DOHH2 (cell line): ENCODE results near the gene PRRT3.

ENCODE experiments used
- H3F3A ChIP-seq: fragments of 200-600 bp; sonication (generic), shearing (Covaris generic); 2 replicates; pipeline ENCODE4 v1.6.0; 2016; ENCODE audit warnings: antibody characterized with exemption, mild to moderate bottlenecking; ENCODE audit not compliant: control insufficient read depth, insufficient read depth
- H3K27ac ChIP-seq: fragments of 200-600 bp; sonication (generic); 2 replicates; pipeline ENCODE4 v1.5.1; 2014; ENCODE audit warnings: low read depth, mild to moderate bottlenecking, low read length, moderate library complexity
- H3K27me3 ChIP-seq: fragments of 200-600 bp; sonication (generic); 2 replicates; pipeline ENCODE4 v1.6.1; 2014; ENCODE audit warnings: mild to moderate bottlenecking, low read length, mixed read lengths; ENCODE audit not compliant: control insufficient read depth
- H3K36me3 ChIP-seq: fragments of 200-600 bp; sonication (generic); 2 replicates; pipeline ENCODE4 v1.6.1; 2014; ENCODE audit warnings: mild to moderate bottlenecking, low read length, moderate library complexity, mixed read lengths; ENCODE audit not compliant: control insufficient read depth
- H3K4me1 ChIP-seq: fragments of 200-600 bp; sonication (generic); 2 replicates; pipeline ENCODE4 v1.6.1; 2014; ENCODE audit warnings: mild to moderate bottlenecking, low read length, mixed read lengths; ENCODE audit not compliant: control insufficient read depth
- H3K4me2 ChIP-seq: fragments of 200-600 bp; sonication (generic); 2 replicates; pipeline ENCODE4 v1.6.0; 2014; ENCODE audit warnings: mild to moderate bottlenecking, low read length, moderate library complexity
- H3K4me3 ChIP-seq: fragments of 200-600 bp; sonication (generic); 2 replicates; pipeline ENCODE4 v1.5.1; 2014; ENCODE audit warnings: mild to moderate bottlenecking, low read length, mixed read lengths
- H3K79me2 ChIP-seq: fragments of 200-600 bp; sonication (generic); 2 replicates; pipeline ENCODE4 v1.6.1; 2014; ENCODE audit warnings: mild to moderate bottlenecking, low read length, mixed read lengths; ENCODE audit not compliant: control insufficient read depth
- H3K9me2 ChIP-seq: fragments of 200-600 bp; sonication (generic); replicated peaks from 2 replicates; pipeline ENCODE4 v1.6.1; 2014; ENCODE audit warnings: mild to moderate bottlenecking, low read length, mixed read lengths; ENCODE audit not compliant: control insufficient read depth
- H3K9me3 ChIP-seq: fragments of 200-600 bp; sonication (generic); 2 replicates; pipeline ENCODE4 v1.6.1; 2014; ENCODE audit warnings: antibody characterized with exemption, low read length, mixed read lengths; ENCODE audit not compliant: control insufficient read depth, insufficient read depth
- H4K20me1 ChIP-seq: fragments of 200-600 bp; sonication (generic); 2 replicates; pipeline ENCODE4 v1.6.0; 2014; ENCODE audit warnings: low read depth, mild to moderate bottlenecking, antibody characterized with exemption, low read length, moderate library complexity; ENCODE audit not compliant: control insufficient read depth, insufficient read depth
- CTCF ChIP-seq: fragments of 200-600 bp; sonication (generic); IDR thresholded peaks from one replicate; pipeline ENCODE4 v1.5.1; 2014; ENCODE audit warnings: antibody characterized with exemption, mild to moderate bottlenecking, low read depth, low read length; ENCODE audit not compliant: poor library complexity, severe bottlenecking
- EZH2phosphoT487 ChIP-seq: fragments of 200-600 bp; sonication (generic); IDR thresholded peaks from 2 replicates; pipeline ENCODE4 v1.6.1; 2017; ENCODE audit warnings: borderline replicate concordance, mild to moderate bottlenecking, antibody characterized with exemption, low read length, moderate library complexity, mixed read lengths

Gene PRRT3

GRCh38 chr3:9903904-9904303, 48.3 kb downstream of the PRRT3 start:
- Histone ChIP-seq H3K79me2 (no peaks in the 10 kb centered on the region), H3K4me2 (no peak overlapping the region), H3K36me3 (no peaks in the 10 kb centered on the region), H3K9me2 (no peaks in the 10 kb centered on the region), H3K27me3 (no peaks in the 10 kb centered on the region), H3K4me3 (no peak overlapping the region), H3K4me1 (peaks cover 6% of the 10 kb centered on the region), H3K27ac (no peak overlapping the region), H3F3A (no peaks in the 10 kb centered on the region), H3K9me3 (no peaks in the 10 kb centered on the region), H4K20me1 (no peaks in the 10 kb centered on the region)
- no peak for TF ChIP-seq EZH2phosphoT487
- TF ChIP-seq CTCF = no peak

GRCh38 chr3:9903238-9903624, 49.0 kb downstream of the PRRT3 start:
- Histone ChIP-seq H3K4me3 (no peak overlapping the region), H3K4me1 (peaks cover 6% of the 10 kb centered on the region), H3K4me2 (no peak overlapping the region), H3K9me2 (no peaks in the 10 kb centered on the region), H3K27ac (no peak overlapping the region), H3K9me3 (no peaks in the 10 kb centered on the region), H3K36me3 (no peaks in the 10 kb centered on the region), H3F3A (no peaks in the 10 kb centered on the region), H3K79me2 (no peaks in the 10 kb centered on the region), H4K20me1 (no peaks in the 10 kb centered on the region), H3K27me3 (no peaks in the 10 kb centered on the region)
- TF ChIP-seq EZH2phosphoT487 = no peak
- TF ChIP-seq CTCF = no peak

- H3K27ac ChIP-seq = no peak within 1 kb of the TSS
- H3K4me1 ChIP-seq = peaks cover 6% of the 10 kb centered on the region
- H3K27me3 ChIP-seq = no peaks in the 10 kb centered on the region
- H3K4me3 ChIP-seq = no peak within 1 kb of the TSS
- H4K20me1 ChIP-seq = no peaks in the 10 kb centered on the region
- H3K4me2 ChIP-seq = no peak within 1 kb of the TSS
- H3K9me3 ChIP-seq = no peaks in the 10 kb centered on the region
- TF ChIP-seq CTCF (no peak), EZH2phosphoT487 (no peak)
- no peaks in the 10 kb centered on the region for H3F3A ChIP-seq
- H3K36me3 ChIP-seq = no peaks in the 10 kb centered on the region
- H3K9me2 ChIP-seq = no peaks in the 10 kb centered on the region
- no peaks in the 10 kb centered on the region for H3K79me2 ChIP-seq
Measured at GRCh38 chr3:9902372-9903237, 49.6 kb downstream of the PRRT3 start, which contains the start of gene IL17RE. IL17RE (plus strand) TSS chr3:9902848; CDS start chr3:9902933, 85 bp downstream.
